ENCODE measurements around the gene GOLT1A. TPM values are rescaled to one million over a fixed set of nuclear protein-coding genes. Genes with fewer than 3 reads are reported as not detected.
"Not testable (repeated sequence)": the region's sequence is repeated elsewhere in the genome, so short reads cannot be mapped to it uniquely, and the experiment has no call there.

Gene GOLT1A
- total RNA-seq, 1 experiment from 2014 or later = 8.5 TPM

DNA sequence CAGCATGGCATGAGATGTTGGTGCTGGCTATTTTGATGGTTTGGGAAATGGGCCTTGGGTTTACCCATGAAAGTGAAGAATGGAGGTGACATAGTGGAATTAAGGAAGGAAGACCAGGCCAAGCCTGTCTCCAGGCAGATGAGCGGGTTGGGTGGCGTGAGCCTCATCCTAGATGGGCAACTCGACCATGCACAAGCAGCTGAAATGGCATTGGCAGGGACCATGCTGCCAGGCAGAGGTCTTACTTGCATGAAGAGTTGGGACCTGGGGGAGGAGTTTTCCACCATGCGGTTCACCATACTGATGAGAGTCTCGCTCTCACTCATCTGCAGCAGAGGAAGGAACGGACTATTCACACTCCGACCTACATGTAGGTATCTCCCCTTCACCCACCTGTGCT lies 37.5 kb upstream of the GOLT1A start:
- in situ Hi-C loops (cut with HindIII; ENCODE audit: low pct_unique_long_range_greater_than_20kb, low sequenced_read_pairs) = no loop called here
- DNase-seq (ENCODE audit: low read depth) = no peak

DNA sequence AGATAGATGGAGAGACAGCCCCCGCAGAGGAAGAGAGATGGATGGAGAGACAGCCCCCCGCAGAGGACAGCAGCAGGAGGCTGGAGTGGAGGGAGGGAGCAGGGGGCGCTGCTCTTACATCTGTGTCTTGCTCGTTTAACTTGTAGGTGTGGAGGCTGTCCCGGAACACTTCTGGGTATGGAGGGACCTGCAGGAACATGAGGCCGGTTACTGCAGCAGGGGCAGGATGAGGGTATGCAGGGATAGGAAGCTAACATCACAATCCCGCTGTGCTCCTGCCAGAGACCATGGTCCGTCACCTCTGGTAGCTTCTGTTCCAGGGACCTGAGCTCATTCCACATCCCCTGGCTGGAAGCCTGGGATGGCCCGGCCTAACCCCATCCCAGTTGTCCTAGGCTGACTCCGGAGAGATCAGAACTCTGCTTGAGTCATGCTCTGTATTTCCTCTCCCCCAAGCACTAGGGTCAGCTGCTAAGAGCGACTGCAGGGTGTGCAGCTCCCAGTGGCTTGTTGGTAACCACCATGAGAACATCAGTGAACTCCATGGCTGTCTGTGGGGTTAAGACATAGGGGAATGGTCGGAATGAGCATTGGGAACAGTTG lies 36.7 kb upstream of the GOLT1A start:
- in situ Hi-C loops (cut with HindIII; ENCODE audit: low pct_unique_long_range_greater_than_20kb, low sequenced_read_pairs) = no loop called here
- no peak for DNase-seq (ENCODE audit: low read depth)

DNA sequence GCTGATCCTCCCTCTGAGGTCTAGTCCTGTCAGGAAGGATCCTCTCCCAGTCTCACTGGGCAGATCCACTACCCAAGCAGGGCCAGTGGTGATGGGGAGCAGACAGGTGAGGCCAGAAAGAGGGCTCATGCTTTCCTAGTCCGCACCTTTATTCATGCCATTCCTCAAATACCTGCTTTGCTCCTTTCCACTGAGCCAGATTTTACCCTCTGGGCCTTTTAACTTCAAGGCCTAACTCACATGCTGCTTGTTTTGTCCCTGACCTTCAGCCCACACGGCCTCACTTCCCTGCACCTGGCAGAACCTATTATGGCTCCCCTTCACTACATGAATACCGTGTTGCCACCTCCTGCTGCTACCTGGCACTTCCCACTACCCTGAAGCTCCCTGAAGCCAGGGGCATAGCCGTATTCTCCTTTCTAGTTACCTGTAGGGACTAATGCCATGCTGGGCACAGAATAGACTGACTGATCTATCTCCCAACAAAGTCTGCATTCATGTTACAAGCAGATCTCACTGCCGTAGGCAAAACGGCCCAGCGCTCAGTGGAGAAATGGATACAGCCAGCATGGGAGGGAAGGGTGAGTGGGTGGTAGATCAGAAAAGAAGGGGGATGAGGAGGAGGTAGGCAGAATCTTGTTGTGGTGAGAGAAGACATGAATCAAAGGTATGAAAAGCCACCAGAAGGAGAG lies 36.1 kb upstream of the GOLT1A start:
- in situ Hi-C loops (cut with HindIII; ENCODE audit: low pct_unique_long_range_greater_than_20kb, low sequenced_read_pairs) = no loop called here

DNA sequence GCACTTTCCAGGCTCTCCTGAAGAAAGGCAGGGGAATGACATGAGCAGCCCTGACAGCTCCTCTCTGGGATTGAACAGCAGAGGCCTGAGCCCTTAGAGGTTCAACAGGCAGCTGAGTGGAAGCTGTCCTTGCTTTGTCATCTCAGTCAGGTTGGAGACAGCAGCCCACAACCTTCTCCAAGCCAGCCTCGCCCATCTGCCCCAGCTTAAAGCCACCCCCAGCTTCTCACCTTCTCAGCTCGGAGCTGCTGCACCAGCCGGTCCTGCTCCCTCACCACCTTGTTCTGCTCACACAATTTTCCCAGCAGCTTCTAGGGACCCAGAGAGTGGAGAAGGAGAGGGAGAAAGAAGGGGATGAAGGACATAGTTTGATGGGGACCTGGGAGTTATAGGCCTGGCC lies 35.2 kb upstream of the GOLT1A start:
- in situ Hi-C loops (cut with HindIII; ENCODE audit: low pct_unique_long_range_greater_than_20kb, low sequenced_read_pairs) = no loop called here
- DNase-seq (ENCODE audit: low read depth) = no peak

More for the DNA sequence above, 36.1 kb upstream of the GOLT1A start:
- DNase-seq (ENCODE audit: low read depth) = no peak

DNA sequence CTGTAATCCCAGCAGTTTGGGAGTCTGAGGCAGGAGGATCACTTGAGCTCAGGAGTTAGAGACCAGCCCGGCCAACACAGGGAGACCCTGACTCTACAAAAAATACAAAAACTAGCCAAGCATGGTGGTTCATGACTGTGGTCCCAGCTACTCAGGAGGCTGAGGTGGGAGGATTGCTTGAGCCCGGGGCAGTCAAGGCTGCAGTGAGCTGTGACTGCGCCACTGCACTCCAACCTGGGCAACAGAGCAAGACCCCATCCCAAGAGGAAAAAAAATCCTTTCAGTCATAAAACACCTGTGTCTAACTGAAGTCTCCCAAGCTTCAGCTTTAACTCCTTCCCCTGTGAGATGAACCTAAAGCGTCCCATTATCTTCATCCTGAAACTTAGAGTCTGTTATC lies 33.1 kb upstream of the GOLT1A start:
- in situ Hi-C loops (cut with HindIII; ENCODE audit: low pct_unique_long_range_greater_than_20kb, low sequenced_read_pairs) = no loop called here

DNA sequence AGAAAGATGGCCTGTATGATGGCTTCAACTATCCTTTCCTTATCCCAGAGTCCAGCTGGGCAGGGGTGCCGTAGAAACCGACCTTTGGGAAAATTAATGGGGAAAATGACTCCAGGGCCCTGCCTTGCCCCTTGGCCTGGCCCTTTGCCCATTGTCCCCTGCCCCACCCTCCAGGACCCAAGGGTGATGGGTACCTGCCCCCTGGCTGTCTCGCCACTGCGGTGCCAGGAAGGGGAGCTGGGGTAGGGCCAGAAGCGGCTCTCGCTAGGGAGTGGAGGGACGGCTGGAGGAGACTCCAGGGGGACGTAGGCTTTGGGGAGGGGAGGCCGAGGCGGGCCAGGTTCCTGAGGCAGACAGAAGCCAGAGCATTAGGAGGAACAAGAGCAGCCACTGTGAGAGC lies 29.1 kb upstream of the GOLT1A start:
- no peak for DNase-seq (ENCODE audit: low read depth)
- in situ Hi-C loops (cut with HindIII; ENCODE audit: low pct_unique_long_range_greater_than_20kb, low sequenced_read_pairs) = no loop called here

More for the DNA sequence above, 33.1 kb upstream of the GOLT1A start:
- no peak for DNase-seq (ENCODE audit: low read depth)

DNA sequence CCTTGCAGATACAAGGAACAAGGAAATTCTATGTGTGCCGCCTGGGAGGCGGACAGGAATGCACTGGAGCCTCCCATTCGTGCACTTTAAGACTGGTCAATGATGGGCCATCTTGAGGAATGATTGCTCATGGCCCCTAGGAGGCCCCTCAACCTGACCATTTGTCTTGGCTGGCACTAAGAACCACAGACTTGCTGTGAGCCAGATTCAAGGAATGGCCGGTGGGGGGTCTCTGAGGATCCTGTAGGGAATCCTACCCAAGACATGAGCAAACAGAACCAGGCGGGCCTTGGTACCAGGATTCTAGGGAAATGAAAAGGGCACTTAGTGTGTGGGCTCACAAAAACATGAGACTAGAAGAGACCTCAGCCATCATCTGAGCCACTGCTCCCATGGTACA lies 28.1 kb upstream of the GOLT1A start:
- in situ Hi-C loops (cut with HindIII; ENCODE audit: low pct_unique_long_range_greater_than_20kb, low sequenced_read_pairs) = no loop called here
- no peak for DNase-seq (ENCODE audit: low read depth)

DNA sequence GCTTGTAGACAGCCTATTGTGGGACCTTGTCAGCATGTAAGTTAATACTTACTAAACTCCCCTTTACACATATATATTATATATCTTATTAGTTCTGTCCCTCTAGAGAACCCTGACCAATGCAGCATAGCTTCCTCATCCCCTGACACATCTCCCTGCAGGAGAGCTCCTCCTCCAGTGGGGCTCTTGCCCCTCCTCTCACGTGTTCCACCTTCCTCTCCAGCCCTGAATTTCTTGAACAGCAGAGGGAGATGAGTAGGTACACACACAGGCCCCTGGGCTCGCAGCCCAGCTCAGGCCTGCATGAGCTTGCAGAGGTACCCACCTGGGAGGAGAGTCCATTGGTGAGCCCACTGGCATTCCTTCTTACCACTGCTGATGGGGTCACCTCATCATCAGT lies 27.3 kb upstream of the GOLT1A start:
- in situ Hi-C loops (cut with HindIII; ENCODE audit: low pct_unique_long_range_greater_than_20kb, low sequenced_read_pairs) = no loop called here

DNA sequence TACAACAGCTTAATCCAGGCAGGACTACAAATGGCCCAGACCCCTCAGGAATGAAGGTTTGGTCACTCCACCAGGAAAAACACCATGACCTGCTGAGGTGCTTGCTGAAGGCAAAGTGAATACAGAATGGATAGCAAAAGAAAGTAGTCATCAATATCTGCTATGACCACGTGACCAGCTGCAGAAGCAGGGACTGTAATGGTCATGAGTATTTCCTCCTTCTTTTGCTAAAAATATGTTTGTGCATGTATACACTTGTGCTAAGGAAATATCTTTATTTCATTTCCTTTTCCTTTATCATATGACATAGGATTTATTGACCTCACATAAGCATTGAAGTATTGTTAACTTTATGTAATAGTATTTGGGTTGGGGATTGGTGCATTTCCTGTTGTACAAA lies 26.4 kb upstream of the GOLT1A start:
- no peak for DNase-seq (ENCODE audit: low read depth)
- in situ Hi-C loops (cut with HindIII; ENCODE audit: low pct_unique_long_range_greater_than_20kb, low sequenced_read_pairs) = no loop called here

More for the DNA sequence above, 27.3 kb upstream of the GOLT1A start:
- peak; percentile 8 for DNase-seq (ENCODE audit: low read depth)

DNA sequence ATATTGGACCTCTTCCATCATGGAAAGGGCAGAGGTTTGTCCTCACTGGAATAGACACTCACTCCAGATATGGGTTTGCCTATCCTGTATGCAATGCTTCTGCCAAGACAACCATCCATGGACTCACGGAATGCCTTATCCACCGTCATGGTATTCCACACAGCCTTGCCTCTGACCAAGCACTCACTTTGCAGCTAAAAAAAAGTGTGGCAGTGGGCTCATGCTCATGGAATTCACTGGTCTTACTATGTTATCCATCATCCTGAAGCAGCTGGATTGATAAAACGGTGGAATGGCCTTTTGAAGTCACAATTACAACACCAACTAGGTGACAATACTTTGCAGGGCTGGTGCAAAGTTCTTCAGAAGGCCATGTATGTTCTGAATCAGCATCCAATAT lies 25.6 kb upstream of the GOLT1A start:
- DNase-seq (ENCODE audit: low read depth); in situ Hi-C loops (cut with HindIII; ENCODE audit: low pct_unique_long_range_greater_than_20kb, low sequenced_read_pairs): not testable (repeated sequence)

DNA sequence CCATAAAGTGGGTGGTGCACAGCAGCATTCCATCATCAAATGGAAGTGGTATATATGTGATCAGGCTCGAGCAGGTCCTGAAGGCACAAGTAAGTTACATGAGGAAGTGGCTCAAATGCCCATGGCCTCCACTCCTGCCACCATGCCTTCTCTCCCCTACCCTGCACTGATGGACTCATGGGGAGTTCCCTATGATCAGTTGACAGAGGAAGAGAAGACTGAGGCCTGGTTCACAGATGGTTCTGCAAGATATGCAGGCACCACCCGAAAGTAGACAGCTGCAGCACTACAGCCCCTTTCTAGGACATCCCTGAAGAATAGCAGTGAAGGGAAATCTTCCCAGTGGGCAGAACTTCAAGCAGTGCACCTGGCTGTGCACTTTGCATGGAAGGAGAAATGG lies 24.7 kb upstream of the GOLT1A start:
- in situ Hi-C loops (cut with HindIII; ENCODE audit: low pct_unique_long_range_greater_than_20kb, low sequenced_read_pairs); DNase-seq (ENCODE audit: low read depth): not testable (repeated sequence)

DNA sequence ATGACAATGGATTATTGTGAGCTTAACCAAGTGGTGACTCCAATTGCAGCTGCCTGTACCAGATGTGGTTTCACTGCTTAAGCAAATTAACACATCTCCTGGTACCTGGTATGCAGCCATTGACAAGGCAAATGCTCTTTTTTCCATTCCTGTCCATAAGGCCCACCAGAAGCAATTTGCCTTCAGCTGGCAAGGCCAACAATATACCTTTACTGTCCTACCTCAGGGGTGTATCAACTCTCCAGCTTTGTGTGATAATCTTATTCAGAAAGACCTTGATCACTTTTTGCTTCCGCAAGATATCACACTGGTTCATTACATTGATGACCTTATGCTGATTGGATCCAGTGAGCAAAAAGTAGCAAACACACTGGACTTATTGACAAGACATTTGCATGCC lies 23.7 kb upstream of the GOLT1A start:
- DNase-seq (ENCODE audit: low read depth); in situ Hi-C loops (cut with HindIII; ENCODE audit: low pct_unique_long_range_greater_than_20kb, low sequenced_read_pairs): not testable (repeated sequence)

DNA sequence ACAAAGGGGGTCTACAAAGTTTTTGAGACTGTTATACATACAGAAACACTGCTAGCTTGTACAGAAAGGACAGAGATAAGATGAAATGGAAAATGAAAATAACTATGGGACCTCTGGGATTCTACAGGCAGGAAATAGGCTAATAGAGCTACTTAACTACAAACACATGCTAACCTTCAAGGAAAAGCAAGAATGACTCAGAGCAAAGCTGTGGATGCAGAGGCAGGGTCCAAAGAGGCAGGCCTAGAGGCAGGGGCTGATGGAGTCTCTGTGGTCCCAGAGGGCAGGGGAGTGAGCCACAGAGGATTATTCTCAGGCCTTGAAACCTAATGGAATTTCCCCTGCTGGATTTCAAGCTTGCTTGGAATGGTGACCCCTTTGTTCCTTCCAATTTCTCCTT lies 18.7 kb upstream of the GOLT1A start:
- in situ Hi-C loops (cut with HindIII; ENCODE audit: low pct_unique_long_range_greater_than_20kb, low sequenced_read_pairs) = no loop called here
- no peak for DNase-seq (ENCODE audit: low read depth)

DNA sequence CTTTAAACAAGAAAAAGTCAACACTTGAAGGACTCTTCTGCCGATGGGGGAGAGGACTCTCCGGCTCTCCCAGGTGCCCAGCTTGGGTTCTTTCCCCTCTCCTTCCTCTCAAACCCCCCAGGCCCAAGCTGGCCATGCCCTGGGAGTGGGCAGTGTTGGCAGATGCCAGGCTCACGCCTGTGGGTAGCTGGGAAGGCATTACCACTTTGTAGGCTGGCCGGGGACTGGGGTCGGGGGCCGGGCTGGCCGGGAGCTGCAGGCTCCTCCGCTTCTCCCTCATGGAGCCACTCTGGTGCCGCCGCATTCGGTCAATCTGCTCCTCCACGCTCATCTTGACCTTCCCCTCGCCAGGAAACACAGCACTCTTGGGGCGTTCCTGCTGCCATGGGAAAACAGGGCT lies 16.4 kb upstream of the GOLT1A start:
- no peak for DNase-seq (ENCODE audit: low read depth)
- in situ Hi-C loops (cut with HindIII; ENCODE audit: low pct_unique_long_range_greater_than_20kb, low sequenced_read_pairs) = no loop called here

DNA sequence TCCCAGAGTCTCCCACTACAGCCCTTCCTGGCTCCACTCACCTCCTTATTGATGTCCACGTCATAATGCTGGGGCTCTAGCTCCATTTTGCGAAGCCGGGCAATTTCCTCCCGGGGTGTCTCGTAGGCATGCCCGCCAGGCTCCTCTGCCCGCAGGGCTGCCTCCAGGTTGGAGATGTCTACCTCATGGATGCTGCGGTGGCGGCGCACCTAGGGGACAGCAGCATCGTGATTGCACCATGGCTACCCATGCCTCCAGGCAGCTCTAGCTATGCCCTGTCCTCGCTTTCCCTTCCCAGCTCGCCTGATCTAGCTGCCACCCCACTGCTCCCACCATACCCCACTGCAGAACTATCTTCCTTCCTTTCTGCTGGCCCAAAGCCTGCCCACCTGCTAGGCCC lies 15.1 kb upstream of the GOLT1A start:
- DNase-seq (ENCODE audit: low read depth) = no peak
- in situ Hi-C loops (cut with HindIII; ENCODE audit: low pct_unique_long_range_greater_than_20kb, low sequenced_read_pairs) = no loop called here

DNA sequence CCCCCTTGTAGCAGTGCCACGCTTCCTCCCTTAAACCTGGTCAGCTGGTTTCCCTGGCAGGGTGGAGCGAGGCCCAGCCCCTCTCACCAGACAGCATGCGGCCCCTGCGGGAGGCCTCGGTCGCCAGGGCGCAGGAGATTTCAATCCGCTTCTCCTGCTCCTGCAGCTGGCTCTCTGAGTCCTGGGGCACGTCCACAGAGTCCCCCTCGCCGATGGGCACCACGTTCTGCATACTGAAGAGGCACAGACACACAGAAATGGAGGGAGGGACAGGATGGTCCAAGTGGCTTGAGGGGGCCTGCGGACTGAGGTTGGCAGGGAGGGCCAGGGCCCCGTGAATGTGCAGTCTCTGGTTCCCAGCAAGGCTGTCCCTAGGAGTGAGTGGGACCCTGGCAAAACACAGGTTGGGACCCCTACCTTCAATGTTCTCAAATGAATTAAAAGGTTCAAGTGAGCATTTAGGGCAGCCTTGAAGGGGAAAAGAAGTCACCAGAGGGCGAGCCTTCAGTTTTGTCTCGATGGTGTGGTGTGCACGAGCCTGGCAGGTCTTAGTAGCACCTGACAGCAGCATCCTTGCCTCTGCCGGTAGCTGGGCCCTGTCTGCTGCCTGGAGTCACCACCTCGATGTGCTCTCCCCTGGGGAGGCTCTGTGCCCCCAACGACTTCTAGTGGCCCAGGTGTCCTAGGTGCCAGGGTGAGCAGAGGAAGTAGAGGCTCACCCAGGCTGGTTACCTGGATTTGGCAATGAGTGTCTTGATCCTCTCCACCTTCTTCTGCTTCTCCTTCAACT lies 14.4 kb upstream of the GOLT1A start:
- in situ Hi-C loops (cut with HindIII; ENCODE audit: low pct_unique_long_range_greater_than_20kb, low sequenced_read_pairs) = no loop called here

DNA sequence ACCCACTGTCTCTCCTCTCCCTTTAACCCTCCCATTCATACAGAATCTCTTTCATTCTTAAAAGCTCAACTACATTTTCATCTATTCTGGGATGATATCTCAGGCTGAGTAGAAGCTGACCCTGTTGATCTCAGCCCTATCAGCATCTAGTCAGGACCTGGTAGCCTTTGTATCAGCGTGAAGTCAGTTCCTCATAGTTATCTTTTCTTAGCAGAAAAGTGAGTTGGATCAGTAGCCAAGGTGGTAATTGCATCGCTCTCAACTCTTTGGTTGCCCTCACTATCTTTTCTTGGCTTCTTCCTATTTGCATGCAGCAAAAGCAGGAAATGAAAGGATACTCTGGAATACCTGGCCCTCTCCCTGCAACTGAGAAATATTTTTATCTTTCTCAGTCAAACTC lies 13.6 kb upstream of the GOLT1A start:
- in situ Hi-C loops (cut with HindIII; ENCODE audit: low pct_unique_long_range_greater_than_20kb, low sequenced_read_pairs) = no loop called here
- no peak for DNase-seq (ENCODE audit: low read depth)

More for the DNA sequence above, 14.4 kb upstream of the GOLT1A start:
- DNase-seq (ENCODE audit: low read depth) = no peak

DNA sequence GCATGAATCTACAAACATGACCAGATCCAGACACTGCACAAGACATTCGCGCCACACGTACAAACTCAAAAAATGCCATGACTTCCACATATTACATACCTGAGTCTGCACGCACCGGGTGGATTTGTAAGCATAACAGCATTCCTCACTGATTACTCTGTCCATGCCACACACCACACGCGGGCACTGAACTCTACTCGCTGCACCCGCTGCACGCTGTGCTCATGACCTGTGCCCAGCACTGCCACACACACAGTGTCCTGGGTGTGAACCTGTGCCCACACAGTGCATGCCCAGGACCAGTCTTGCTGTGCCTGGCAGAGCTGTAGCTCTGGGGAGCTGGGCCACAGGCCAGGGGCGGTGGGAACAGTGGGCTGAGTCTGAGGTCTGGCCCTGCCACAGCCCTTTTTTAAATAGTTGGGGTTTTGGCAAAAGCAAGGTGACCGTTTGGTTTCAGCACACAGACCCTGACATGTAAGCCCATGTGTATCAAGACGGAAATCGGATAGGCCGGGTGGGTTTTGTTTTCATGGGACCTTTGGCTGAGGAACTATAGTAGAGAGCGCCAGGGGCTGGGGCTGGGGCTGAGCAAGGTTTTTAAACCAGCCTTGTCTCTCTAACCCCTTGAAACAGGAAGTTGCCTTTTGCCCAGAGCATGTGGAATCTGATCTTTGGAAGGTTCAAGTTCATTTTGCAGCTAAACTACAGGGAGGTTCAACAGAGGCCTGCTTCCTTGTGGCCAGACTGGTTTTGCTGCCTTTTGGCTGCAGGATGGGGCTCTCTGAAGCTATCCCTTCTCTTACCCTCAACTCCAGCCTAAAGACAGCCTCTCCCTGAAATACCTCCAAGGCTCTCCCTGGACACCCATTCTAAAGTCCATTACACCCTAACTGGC lies 12.3 kb upstream of the GOLT1A start:
- in situ Hi-C loops (cut with HindIII; ENCODE audit: low pct_unique_long_range_greater_than_20kb, low sequenced_read_pairs) = no loop called here
- DNase-seq (ENCODE audit: low read depth) = no peak

Measured in Caki2 (cell line).